IMR-90 (cell line): ENCODE results near the gene CA12. TPM values are rescaled to one million over a fixed set of nuclear protein-coding genes. Genes with fewer than 3 reads are reported as not detected.

Source experiments
- ATAC-seq: fragments of 200-7000 bp; cut with Tn5 transposase; 2 replicates; pipeline ENCODE4 v1.9.1; 2020; ENCODE audit warnings: low read depth, mild to moderate bottlenecking, moderate library complexity
- BruUV-seq: library from RNA; stranded (reverse); fragments of 400-500 nt; replicated peaks from 2 replicates; lab custom pipeline; 2021; lab: Mats Ljungman, UMichigan
- CTCF ChIA-PET: fragments of 300-600 bp; formaldehyde crosslinking; extraction: SDS; loops from one replicate; lab custom pipeline; 2021; ENCODE audit warnings: antibody characterized with exemption; lab: Yijun Ruan, JAX
- POLR2A ChIA-PET: fragments of 300-600 bp; sonication (Branson Sonifier 250); formaldehyde crosslinking; loops from one replicate; lab custom pipeline; 2022; ENCODE audit warnings: antibody characterized with exemption; ENCODE audit not compliant: unreplicated experiment; lab: Charles Lee
- DNase-seq: peaks from one replicate; pipeline ENCODE4 v3.0.0; 2013
- H2AFZ ChIP-seq: replicated peaks from 2 replicates; pipeline ENCODE3; 2013; ENCODE audit warnings: low read length, mild to moderate bottlenecking; ENCODE audit not compliant: poor library complexity
- H2AK5ac ChIP-seq: 2 replicates; pipeline ENCODE4 v1.6.1; 2013; ENCODE audit warnings: low read depth, low read length, inconsistent platforms
- H2AK9ac ChIP-seq: replicated peaks from 2 replicates; pipeline ENCODE3; 2013; ENCODE audit warnings: mild to moderate bottlenecking, low read depth, low read length, moderate library complexity; ENCODE audit not compliant: poor library complexity
- H2BK120ac ChIP-seq: 2 replicates; pipeline ENCODE4 v1.6.1; 2013; ENCODE audit warnings: low read depth, low read length, inconsistent platforms
- H2BK15ac ChIP-seq: 3 replicates; pipeline ENCODE4 v1.6.1; 2013; ENCODE audit warnings: low read depth, low read length, inconsistent platforms
- H2BK20ac ChIP-seq: 2 replicates; pipeline ENCODE4 v1.6.1; 2013; ENCODE audit warnings: low read depth, mild to moderate bottlenecking, inconsistent platforms, low read length, moderate library complexity
- H2BK5ac ChIP-seq: 2 replicates; pipeline ENCODE4 v1.6.1; 2013; ENCODE audit warnings: mild to moderate bottlenecking, low read depth, low read length, inconsistent platforms; ENCODE audit not compliant: poor library complexity, severe bottlenecking
- H3K14ac ChIP-seq: replicated peaks from 2 replicates; pipeline ENCODE4 v1.6.1; 2013; ENCODE audit warnings: low read depth, low read length, inconsistent platforms
- H3K18ac ChIP-seq: 2 replicates; pipeline ENCODE4 v1.6.1; 2013; ENCODE audit warnings: low read depth, low read length, control low read depth
- H3K23ac ChIP-seq: 2 replicates; pipeline ENCODE4 v1.6.1; 2013; ENCODE audit warnings: low read depth, low read length, inconsistent platforms
- H3K27ac ChIP-seq: 2 replicates; pipeline ENCODE4 v1.5.1; 2013; ENCODE audit warnings: mild to moderate bottlenecking, control low read depth, low read length; ENCODE audit not compliant: insufficient read depth
- H3K27me3 ChIP-seq: 2 replicates; pipeline ENCODE4 v1.6.1; 2013; ENCODE audit warnings: low read length; ENCODE audit not compliant: control insufficient read depth, insufficient read depth
- H3K36me3 ChIP-seq: 2 replicates; pipeline ENCODE4 v1.6.1; 2013; ENCODE audit warnings: low read length, mixed read lengths; ENCODE audit not compliant: control insufficient read depth, insufficient read depth
- H3K4ac ChIP-seq: 2 replicates; pipeline ENCODE4 v1.6.1; 2013; ENCODE audit warnings: low read depth, low read length, inconsistent platforms
- H3K4me1 ChIP-seq: 2 replicates; pipeline ENCODE4 v1.6.1; 2013; ENCODE audit warnings: low read length, mixed read lengths; ENCODE audit not compliant: control insufficient read depth, insufficient read depth
- H3K4me2 ChIP-seq: 2 replicates; pipeline ENCODE4 v1.6.1; 2013; ENCODE audit warnings: low read depth, mild to moderate bottlenecking, control low read depth, low read length, moderate library complexity
- H3K4me3 ChIP-seq: 2 replicates; pipeline ENCODE4 v1.5.1; 2013; ENCODE audit warnings: low read depth, mild to moderate bottlenecking, control low read depth, low read length, moderate library complexity; ENCODE audit not compliant: insufficient read depth
- H3K56ac ChIP-seq: 2 replicates; pipeline ENCODE4 v1.6.1; 2013; ENCODE audit warnings: low read length, inconsistent platforms; ENCODE audit not compliant: insufficient read depth; ENCODE audit errors: extremely low read depth
- H3K79me1 ChIP-seq, 2 experiments: 2 replicates each; pipeline ENCODE4 v1.6.1; 2013; ENCODE audit warnings: low read length in 2 of 2, inconsistent platforms in 1 of 2, low read depth in 1 of 2
- H3K9ac ChIP-seq: 2 replicates; pipeline ENCODE4 v1.6.1; 2013; ENCODE audit warnings: low read depth, low read length, control low read depth
- H3K9me1 ChIP-seq: 2 replicates; pipeline ENCODE4 v1.6.1; 2013; ENCODE audit warnings: low read length, inconsistent platforms; ENCODE audit not compliant: insufficient read depth
- H3K9me3 ChIP-seq: 2 replicates; pipeline ENCODE4 v1.6.1; 2013; ENCODE audit warnings: low read length; ENCODE audit not compliant: control insufficient read depth, insufficient read depth
- H4K20me1 ChIP-seq: 2 replicates; pipeline ENCODE4 v1.6.1; 2013; ENCODE audit warnings: low read length, inconsistent platforms; ENCODE audit not compliant: insufficient read depth
- H4K5ac ChIP-seq: 2 replicates; pipeline ENCODE4 v1.6.1; 2013; ENCODE audit warnings: mild to moderate bottlenecking, low read depth, low read length, control low read depth
- H4K8ac ChIP-seq, 2 experiments: 2 replicates each; pipeline ENCODE4 v1.6.1; 2013; ENCODE audit warnings: low read depth in 2 of 2, low read length in 2 of 2, control low read depth in 1 of 2, inconsistent platforms in 1 of 2
- H4K91ac ChIP-seq: 2 replicates; pipeline ENCODE4 v1.6.1; 2013; ENCODE audit warnings: low read depth, low read length, inconsistent platforms; ENCODE audit not compliant: insufficient read depth
- ELK1 ChIP-seq: fragments of 150-350 bp; IDR thresholded peaks from 2 replicates; pipeline ENCODE4 v1.6.1; 2016; ENCODE audit warnings: low read depth, mild to moderate bottlenecking, low read length, moderate library complexity, borderline replicate concordance
- MAZ ChIP-seq: IDR thresholded peaks from 2 replicates; pipeline ENCODE4 v1.6.1; 2012; ENCODE audit warnings: low read depth, mild to moderate bottlenecking, low read length, improper control_type of control experiment, moderate library complexity, borderline replicate concordance
- WGBS, 2 experiments: methylation state at CpG; one replicate each; pipeline versions ENCODE4 v1.1.5 to v1.1.7; 2013; ENCODE audit warnings: missing lambda C conversion rate in 2 of 2; ENCODE audit not compliant: insufficient read length in 1 of 2; ENCODE audit errors: extremely low coverage in 2 of 2; 5-methylcytosine and 5-hydroxymethylcytosine counted together
- dilution Hi-C: fragments of 300-500 bp; cut with HindIII; formaldehyde crosslinking; loops from one replicate; pipeline ENCODE4 v1.14.3; 2018; ENCODE audit warnings: low sequenced_read_pairs; ENCODE audit not compliant: unreplicated experiment
- in situ Hi-C: fragments of 300-500 bp; cut with MboI; formaldehyde crosslinking; loops from 3 replicates; pipeline ENCODE4 v1.14.3; 2019; ENCODE audit warnings: low sequenced_read_pairs, inconsistent platforms, mixed read lengths
- intact Hi-C: fragments of 100-400 bp; cut with micrococcal nuclease; formaldehyde crosslinking; loops from 2 replicates; pipeline ENCODE4 v1.10.0; 2022
- polyA plus RNA-seq, 3 experiments: library from polyadenylated mRNA; depleted of rRNA; stranded (reverse); fragments of >200 nt; gene quantifications; 2 replicates each; pipeline ENCODE4 v1.2.3, GENCODE V29; 2012; ENCODE audit warnings: low replicate concordance in 1 of 3
- total RNA-seq: library from RNA; depleted of rRNA; stranded (reverse); fragments of >200 nt; gene quantifications from 2 replicates; pipeline ENCODE4 v1.2.3, GENCODE V29; 2012

CA12 gene
- total and polyA plus RNA-seq, 2 of the 4 experiments (the other 2 are of a cell fraction), result 33.7 to 52.6 TPM

GRCh38 chr15:63337046-63337445 is 44.6 kb downstream of the CA12 start:
- H2BK120ac ChIP-seq, result no peak overlapping the region
- no peak overlapping the region for H2AK5ac ChIP-seq
- ChIA-PET CTCF (no interaction called here), POLR2A (no interaction called here)
- H3K27me3 ChIP-seq, result no peaks in the 10 kb centered on the region
- H3K4ac ChIP-seq, result no peak overlapping the region
- no peak overlapping the region for H3K4me3 ChIP-seq
- no peak for ATAC-seq
- no peak overlapping the region for H3K14ac ChIP-seq
- BruUV-seq, result no TSS peak
- peaks cover 9% of the 10 kb centered on the region for H3K4me1 ChIP-seq
- no peak for DNase-seq
- no peak overlapping the region for H3K4me2 ChIP-seq
- TF ChIP-seq MAZ (no peak), ELK1 (no peak)
- WGBS, 2 experiments, result no CpG with 5 or more reads among the region's 4 CpGs
- no peak overlapping the region for H3K27ac ChIP-seq
- no peak overlapping the region for H4K91ac ChIP-seq
- no peak overlapping the region for H2BK15ac ChIP-seq
- no peak overlapping the region for H2BK20ac ChIP-seq
- H4K20me1 ChIP-seq, result no peaks in the 10 kb centered on the region
- in situ Hi-C loops, result no loop called here
- H2AK9ac ChIP-seq, result no peak overlapping the region
- no peak overlapping the region for H2AFZ ChIP-seq
- no peak overlapping the region for H3K9ac ChIP-seq
- H4K5ac ChIP-seq, result no peak overlapping the region
- H3K36me3 ChIP-seq, result no peaks in the 10 kb centered on the region
- dilution Hi-C loops, result no loop called here
- H3K9me3 ChIP-seq, result no peaks in the 10 kb centered on the region
- H3K23ac ChIP-seq, result no peak overlapping the region
- no peak overlapping the region for H2BK5ac ChIP-seq
- H3K56ac ChIP-seq, result no peak overlapping the region
- H4K8ac ChIP-seq, result no peak overlapping the region
- H3K9me1 ChIP-seq, result peaks cover 15% of the 10 kb centered on the region; the same call in 1 of the 2 replicates
- intact Hi-C loops, result no loop called here
- H3K18ac ChIP-seq, result no peak overlapping the region
- no peaks in the 10 kb centered on the region for H3K79me1 ChIP-seq
